Stomach (tissue), 4 donors: ENCODE measurements around the gene CCL22.

ENCODE experiments used
- EP300 ChIP-seq: sonication (generic); formaldehyde crosslinking; IDR thresholded peaks from one replicate; pipeline ENCODE4 v1.6.1; 2017; ENCODE audit warnings: antibody characterized with exemption
- POLR2A ChIP-seq, 4 donors: fragments of 450-650 bp; IDR thresholded peaks; one replicate each; pipeline ENCODE4 v1.6.1; 2016; ENCODE audit warnings: antibody characterized with exemption in 4 of 4, control low read depth in 2 of 4, mild to moderate bottlenecking in 1 of 4, moderate library complexity in 1 of 4
- TF ChIP-seq, protein P1 (sequence below), 7 experiments: fragments of 450-650 bp in 4 of 7; fragments of 200-600 bp in 3 of 7; sonication (generic) in 3 of 7; IDR thresholded peaks; one replicate each; pipeline ENCODE4 v1.5.1; 2016 to 2019; ENCODE audit warnings: antibody characterized with exemption in 7 of 7, control low read depth in 2 of 7, mild to moderate bottlenecking in 1 of 7

DNA sequence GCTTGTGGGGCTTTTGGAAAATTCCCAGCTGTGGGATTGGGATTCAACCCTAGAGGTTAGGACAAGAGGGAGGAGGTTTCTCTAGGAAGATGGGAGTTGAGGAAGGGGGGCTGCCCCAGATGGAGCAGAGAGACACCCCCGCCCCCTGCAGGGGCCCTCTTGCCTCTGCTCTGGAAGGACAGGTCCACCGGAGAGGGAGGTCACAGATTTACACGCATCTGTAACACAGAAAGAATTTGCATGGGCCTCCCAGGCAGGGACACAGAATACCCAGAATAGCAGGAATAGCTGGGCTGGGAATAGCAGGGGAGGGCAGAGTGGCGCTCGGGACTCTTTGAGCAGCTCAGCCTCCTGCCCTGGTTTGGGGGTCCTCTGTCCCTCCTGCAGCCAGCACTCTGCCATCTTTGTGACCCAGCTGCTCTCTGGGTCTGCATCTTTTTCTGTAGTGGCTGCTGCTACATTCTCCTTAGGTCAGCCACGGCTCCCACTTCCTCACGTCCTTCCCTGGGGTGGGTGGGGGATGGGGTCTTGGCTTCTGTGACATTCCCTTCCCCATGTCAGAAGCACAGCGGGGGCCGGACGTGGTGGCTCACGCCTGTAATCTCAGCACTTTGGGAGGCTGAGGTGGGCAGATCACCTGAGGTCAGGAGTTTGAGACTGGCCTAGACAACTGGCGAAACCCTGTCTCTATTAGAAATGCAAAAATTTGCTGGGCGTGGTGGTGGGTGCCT lies 40.2 kb upstream of the CCL22 start:
- TF ChIP-seq, protein P1, sequence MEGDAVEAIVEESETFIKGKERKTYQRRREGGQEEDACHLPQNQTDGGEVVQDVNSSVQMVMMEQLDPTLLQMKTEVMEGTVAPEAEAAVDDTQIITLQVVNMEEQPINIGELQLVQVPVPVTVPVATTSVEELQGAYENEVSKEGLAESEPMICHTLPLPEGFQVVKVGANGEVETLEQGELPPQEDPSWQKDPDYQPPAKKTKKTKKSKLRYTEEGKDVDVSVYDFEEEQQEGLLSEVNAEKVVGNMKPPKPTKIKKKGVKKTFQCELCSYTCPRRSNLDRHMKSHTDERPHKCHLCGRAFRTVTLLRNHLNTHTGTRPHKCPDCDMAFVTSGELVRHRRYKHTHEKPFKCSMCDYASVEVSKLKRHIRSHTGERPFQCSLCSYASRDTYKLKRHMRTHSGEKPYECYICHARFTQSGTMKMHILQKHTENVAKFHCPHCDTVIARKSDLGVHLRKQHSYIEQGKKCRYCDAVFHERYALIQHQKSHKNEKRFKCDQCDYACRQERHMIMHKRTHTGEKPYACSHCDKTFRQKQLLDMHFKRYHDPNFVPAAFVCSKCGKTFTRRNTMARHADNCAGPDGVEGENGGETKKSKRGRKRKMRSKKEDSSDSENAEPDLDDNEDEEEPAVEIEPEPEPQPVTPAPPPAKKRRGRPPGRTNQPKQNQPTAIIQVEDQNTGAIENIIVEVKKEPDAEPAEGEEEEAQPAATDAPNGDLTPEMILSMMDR (IDR thresholded peaks at IDR 0.05), result no peak
- TF ChIP-seq POLR2A (IDR thresholded peaks at IDR 0.05) (no peak), EP300 (no peak)
